ENCODE data around the gene OR10T2. TPM values are rescaled to one million over a fixed set of nuclear protein-coding genes. Genes with fewer than 3 reads are reported as not detected.
"Not testable (repeated sequence)": the region's sequence is repeated elsewhere in the genome, so short reads cannot be mapped to it uniquely, and the experiment has no call there.

Gene OR10T2
- total RNA-seq, 1 experiment from 2014 or later: not detected

DNA sequence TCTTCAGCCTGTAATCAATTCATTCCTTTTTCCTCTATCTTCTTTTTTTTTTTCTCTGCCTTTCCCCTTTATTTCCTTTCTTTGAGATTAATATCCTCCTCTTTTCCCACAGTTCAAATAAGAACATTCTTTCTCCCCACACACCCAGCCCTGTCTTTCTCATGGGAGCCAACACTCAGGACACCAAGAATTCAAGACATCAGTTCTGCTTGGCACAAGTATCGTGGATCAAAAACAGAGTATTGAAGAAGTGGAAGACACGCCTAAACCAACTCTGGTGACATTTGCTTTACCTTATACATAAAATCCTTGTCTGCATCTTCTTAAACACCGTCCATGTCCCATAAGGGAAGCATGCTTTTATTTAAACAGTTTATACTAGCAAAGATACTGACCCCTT, 42.6 kb downstream of the OR10T2 start:
- no peak for DNase-seq (ENCODE audit: low spot score)

DNA sequence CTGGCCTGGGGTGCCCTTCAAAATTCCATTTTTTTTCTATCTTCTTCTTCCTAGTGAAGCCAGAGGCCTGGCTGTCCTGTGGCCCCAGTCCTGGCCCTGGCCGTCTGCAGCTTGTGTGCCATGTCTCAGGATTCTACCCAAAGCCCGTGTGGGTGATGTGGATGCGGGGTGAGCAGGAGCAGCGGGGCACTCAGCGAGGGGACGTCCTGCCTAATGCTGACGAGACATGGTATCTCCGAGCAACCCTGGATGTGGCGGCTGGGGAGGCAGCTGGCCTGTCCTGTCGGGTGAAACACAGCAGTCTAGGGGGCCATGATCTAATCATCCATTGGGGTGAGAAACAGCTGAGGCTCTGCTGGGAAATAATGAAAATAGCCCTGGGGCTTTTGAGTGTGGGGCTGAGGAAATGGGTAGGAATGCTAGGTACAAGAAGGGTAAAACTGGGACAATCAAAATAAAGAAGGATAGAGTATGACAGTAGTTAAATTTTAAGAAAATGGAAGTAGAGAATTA, 43.4 kb downstream of the OR10T2 start:
- DNase-seq (ENCODE audit: low spot score): no peak

DNA sequence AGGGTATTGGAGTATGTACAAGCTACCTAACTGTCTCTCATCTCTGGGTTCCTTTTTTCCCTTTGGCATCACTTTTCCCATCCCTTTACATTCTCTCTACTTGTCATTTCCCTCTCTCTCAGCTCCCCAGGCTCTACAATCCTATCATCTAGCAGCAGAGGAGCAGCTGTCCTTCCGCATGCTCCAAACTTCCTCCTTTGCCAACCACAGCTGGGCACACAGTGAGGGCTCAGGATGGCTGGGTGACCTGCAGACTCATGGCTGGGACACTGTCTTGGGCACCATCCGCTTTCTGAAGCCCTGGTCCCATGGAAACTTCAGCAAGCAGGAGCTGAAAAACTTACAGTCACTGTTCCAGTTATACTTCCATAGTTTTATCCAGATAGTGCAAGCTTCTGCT, 45.0 kb downstream of the OR10T2 start:
- DNase-seq (ENCODE audit: low spot score): no peak

DNA sequence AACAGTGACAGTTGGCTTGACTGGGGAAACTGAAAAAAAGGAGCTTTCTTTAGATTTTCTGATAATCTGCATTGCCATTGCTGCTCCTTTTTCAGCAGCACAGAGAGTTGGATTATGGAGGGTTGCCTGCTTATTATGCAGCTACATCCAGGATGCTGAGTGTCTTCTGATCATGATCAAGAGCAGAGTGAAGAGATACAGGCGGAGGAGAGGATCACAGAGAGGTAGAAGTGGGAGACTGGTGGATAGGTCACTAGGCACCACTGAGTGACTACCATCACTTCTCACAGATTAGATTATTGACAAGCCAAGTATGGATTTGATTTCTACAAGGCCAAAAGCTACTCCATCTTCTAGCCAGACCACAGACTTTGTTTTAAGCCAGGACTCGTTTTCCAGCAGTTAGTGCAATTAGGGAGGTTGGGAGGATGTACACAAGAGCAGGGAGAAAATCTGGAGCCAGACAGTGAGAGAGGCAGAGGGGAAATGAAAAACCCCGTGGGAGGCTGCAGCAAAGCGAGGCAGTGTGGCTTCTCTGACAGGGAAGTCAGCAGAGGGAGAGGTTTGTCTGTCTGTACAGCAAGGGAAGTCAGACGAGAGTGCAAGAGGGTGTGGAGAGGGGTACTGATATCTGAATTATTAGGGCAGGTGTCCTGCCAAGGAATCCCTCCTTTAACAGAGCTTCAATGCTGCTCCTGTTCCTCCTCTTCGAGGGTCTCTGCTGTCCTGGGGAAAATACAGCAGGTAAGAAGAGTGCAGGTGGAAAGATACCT, 45.8 kb downstream of the OR10T2 start, which contains the start of gene CD1E:
TSS of gene CD1E (plus strand) at position 592 of the 773 bp plus-strand sequence. CDS start at position 687, 95 bp downstream.
- DNase-seq (ENCODE audit: low spot score): no peak

DNA sequence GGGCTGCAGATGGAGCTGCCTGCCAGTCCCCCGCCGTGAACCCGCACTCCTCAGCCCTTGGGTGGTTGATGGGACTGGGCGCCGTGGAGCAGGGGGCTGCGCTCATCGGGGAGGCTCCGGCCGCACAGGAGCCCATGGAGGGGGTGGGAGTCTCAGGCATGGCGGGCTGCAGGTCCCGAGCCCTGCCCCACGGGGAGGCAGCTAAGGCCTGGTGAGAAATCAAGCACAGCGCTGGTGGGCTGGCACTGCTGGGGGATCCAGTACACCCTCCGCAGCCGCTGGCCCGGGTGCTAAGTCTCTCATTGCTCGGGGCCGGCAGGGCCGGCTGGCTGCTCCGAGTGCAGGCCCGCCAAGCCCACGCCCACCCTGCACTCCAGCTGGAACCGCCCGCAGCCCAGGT, 50.3 kb downstream of the OR10T2 start:
- not testable (repeated sequence) for DNase-seq (ENCODE audit: low spot score)

Other genes starting within 250 kb of the OR10T2 start
- gene CD1D, start 218.6 kb downstream of the OR10T2 start, total RNA-seq (2014; rRNA removed; shearing (Covaris generic)): 1.6 and 4.4 TPM in 2 replicates
- not detected in 2 replicates for gene CD1A, start 145.0 kb downstream of the OR10T2 start, total RNA-seq (2014; rRNA removed; shearing (Covaris generic))
- gene CD1C, start 109.5 kb downstream of the OR10T2 start, total RNA-seq (2014; rRNA removed; shearing (Covaris generic)): not detected in 2 replicates
- gene CD1B, start 67.9 kb downstream of the OR10T2 start, total RNA-seq (2014; rRNA removed; shearing (Covaris generic)): not detected in 2 replicates
- gene CD1E, start 45.6 kb downstream of the OR10T2 start, total RNA-seq (2014; rRNA removed; shearing (Covaris generic)): not detected in 2 replicates
- not detected in 2 replicates for gene OR10K2, start 26.8 kb upstream of the OR10T2 start, total RNA-seq (2014; rRNA removed; shearing (Covaris generic))
- not detected in 2 replicates for gene OR10K1, start 62.4 kb upstream of the OR10T2 start, total RNA-seq (2014; rRNA removed; shearing (Covaris generic))
- gene OR10R2, start 72.8 kb upstream of the OR10T2 start, total RNA-seq (2014; rRNA removed; shearing (Covaris generic)): not detected in 2 replicates
- not detected in 2 replicates for gene OR6Y1, start 154.9 kb upstream of the OR10T2 start, total RNA-seq (2014; rRNA removed; shearing (Covaris generic))
- gene OR6P1, start 171.1 kb upstream of the OR10T2 start, total RNA-seq (2014; rRNA removed; shearing (Covaris generic)): not detected in 2 replicates
- not detected in 2 replicates for gene OR10X1, start 180.4 kb upstream of the OR10T2 start, total RNA-seq (2014; rRNA removed; shearing (Covaris generic))
- not detected in 2 replicates for gene OR10Z1, start 205.8 kb upstream of the OR10T2 start, total RNA-seq (2014; rRNA removed; shearing (Covaris generic))